ENCODE measurements around the gene NCAM2.

Gene NCAM2

GRCh38 chr21:21458124-21458631, 460.0 kb downstream of the NCAM2 start:
- no peak for DNase-seq (ENCODE audit: low read depth)

GRCh38 chr21:21460979-21461378, 462.8 kb downstream of the NCAM2 start:
- no peak overlapping the region for H3K4me3 ChIP-seq (ENCODE audit: low read depth, low read length)
- TF ChIP-seq CTCF (IDR thresholded peaks at IDR 0.05; ENCODE audit: low read depth, low read length, missing control alignments) = no peak
- DNase-seq (ENCODE audit: low read depth) = no peak

More at GRCh38 chr21:21458124-21458631, 460.0 kb downstream of the NCAM2 start:
- no peak for TF ChIP-seq CTCF (IDR thresholded peaks at IDR 0.05; ENCODE audit: low read depth, low read length, missing control alignments)
- no peak overlapping the region for H3K4me3 ChIP-seq (ENCODE audit: low read depth, low read length)

- no peak for DNase-seq (ENCODE audit: low read depth)
- no peak overlapping the region for H3K4me3 ChIP-seq (ENCODE audit: low read depth, low read length)
- no peak for TF ChIP-seq CTCF (IDR thresholded peaks at IDR 0.05; ENCODE audit: low read depth, low read length, missing control alignments)
Measured at GRCh38 chr21:21463456-21463855, 465.2 kb downstream of the NCAM2 start.

- no peak overlapping the region for H3K4me3 ChIP-seq (ENCODE audit: low read depth, low read length)
- no peak for DNase-seq (ENCODE audit: low read depth)
Measured at GRCh38 chr21:21464684-21465083, 466.5 kb downstream of the NCAM2 start.

GRCh38 chr21:21466752-21467151, 468.5 kb downstream of the NCAM2 start:
- DNase-seq (ENCODE audit: low read depth) = no peak
- no peak for TF ChIP-seq CTCF (IDR thresholded peaks at IDR 0.05; ENCODE audit: low read depth, low read length, missing control alignments)
- H3K4me3 ChIP-seq (ENCODE audit: low read depth, low read length) = no peak overlapping the region

More at GRCh38 chr21:21464684-21465083, 466.5 kb downstream of the NCAM2 start:
- TF ChIP-seq CTCF (IDR thresholded peaks at IDR 0.05; ENCODE audit: low read depth, low read length, missing control alignments) = no peak

GRCh38 chr21:21468003-21468402, 469.8 kb downstream of the NCAM2 start:
- no peak overlapping the region for H3K4me3 ChIP-seq (ENCODE audit: low read depth, low read length)
- TF ChIP-seq CTCF (IDR thresholded peaks at IDR 0.05; ENCODE audit: low read depth, low read length, missing control alignments) = no peak
- no peak for DNase-seq (ENCODE audit: low read depth)

- no peak for TF ChIP-seq CTCF (IDR thresholded peaks at IDR 0.05; ENCODE audit: low read depth, low read length, missing control alignments)
- DNase-seq (ENCODE audit: low read depth) = no peak
- H3K4me3 ChIP-seq (ENCODE audit: low read depth, low read length) = no peak overlapping the region
Measured at GRCh38 chr21:21481239-21481638, 483.0 kb downstream of the NCAM2 start.
